H1 (cell line): Measurements from ENCODE around the gene CAMTA1.

ENCODE experiments used
- BCL11A ChIP-seq, 2 experiments: IDR thresholded peaks; one replicate each; pipeline ENCODE4 v1.6.1; 2011; ENCODE audit warnings: low read depth in 2 of 2, low read length in 2 of 2, mild to moderate bottlenecking in 2 of 2
- CREB1 ChIP-seq: IDR thresholded peaks from 2 replicates; pipeline ENCODE4 v1.6.1; 2012; ENCODE audit warnings: inconsistent platforms
- EGR1 ChIP-seq: IDR thresholded peaks from 2 replicates; pipeline ENCODE4 v1.6.1; 2011; ENCODE audit warnings: low read depth, low read length, borderline replicate concordance
- EP300 ChIP-seq, 2 experiments: IDR thresholded peaks; 1 replicate in 1 of 2; 2 replicates in 1 of 2; pipeline ENCODE4 v1.6.1; 2011 to 2012; ENCODE audit warnings: low read depth in 2 of 2, low read length in 2 of 2, mild to moderate bottlenecking in 2 of 2, borderline replicate concordance in 1 of 2, inconsistent platforms in 1 of 2, moderate library complexity in 1 of 2
- KDM1A ChIP-seq: fragments of 200-600, 300-600 bp; sonication (generic); IDR thresholded peaks from 2 replicates; pipeline ENCODE4 v1.7.1; 2016; ENCODE audit warnings: mild to moderate bottlenecking, low read length, borderline replicate concordance
- PHF8 ChIP-seq: fragments of 200-600 bp; sonication (generic); conservative IDR thresholded peaks from 2 replicates; pipeline ENCODE4 v1.7.1; 2012; ENCODE audit warnings: low read depth, mild to moderate bottlenecking, inconsistent platforms, low read length, moderate library complexity
- SIN3A ChIP-seq, 2 experiments: IDR thresholded peaks in 1 of 2; conservative IDR thresholded peaks in 1 of 2; 2 replicates each; pipeline ENCODE4 v1.6.1; 2011 to 2012; ENCODE audit warnings: low read length in 2 of 2, improper control_type of control experiment in 1 of 2, low read depth in 1 of 2, mild to moderate bottlenecking in 1 of 2
- TEAD4 ChIP-seq: IDR thresholded peaks from 2 replicates; pipeline ENCODE4 v1.6.1; 2012; ENCODE audit warnings: low read depth, low read length, inconsistent platforms, mixed read lengths
- TF ChIP-seq, protein P1 (sequence below), 3 experiments: IDR thresholded peaks; 1 replicate in 2 of 3; 2 replicates in 1 of 3; pipeline versions ENCODE4 v1.5.1 to v1.6.1; 2011; ENCODE audit warnings: low read length in 3 of 3, mild to moderate bottlenecking in 3 of 3, inconsistent platforms in 2 of 3, low read depth in 1 of 3, moderate library complexity in 1 of 3; ENCODE audit not compliant: insufficient read depth in 1 of 3; ENCODE audit errors: control extremely low read depth in 1 of 3

DNA sequence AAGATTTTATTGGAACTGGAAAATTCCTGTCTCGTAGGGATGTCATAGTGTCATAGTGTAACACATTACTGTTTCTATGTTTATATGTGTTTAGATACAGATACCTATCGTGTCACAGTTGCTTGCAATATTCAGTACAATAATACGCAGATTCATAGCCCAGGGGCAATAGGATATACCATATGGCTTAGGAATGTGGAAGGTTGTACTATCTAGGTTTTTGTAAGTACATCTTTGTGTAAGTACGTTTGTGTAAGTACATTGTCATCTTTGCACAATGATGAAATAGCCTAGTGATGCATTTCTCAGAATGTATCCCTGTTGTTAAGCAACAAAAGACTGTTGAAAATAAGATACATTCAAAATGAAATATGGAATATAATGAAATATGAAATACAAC, 68.9 kb downstream of the CAMTA1 start:
- no peak for TF ChIP-seq EP300 (IDR thresholded peaks at IDR 0.05; ENCODE audit: borderline replicate concordance in 1 of 2, low read depth in 2 of 2, low read length in 2 of 2)
- TF ChIP-seq, protein P1, sequence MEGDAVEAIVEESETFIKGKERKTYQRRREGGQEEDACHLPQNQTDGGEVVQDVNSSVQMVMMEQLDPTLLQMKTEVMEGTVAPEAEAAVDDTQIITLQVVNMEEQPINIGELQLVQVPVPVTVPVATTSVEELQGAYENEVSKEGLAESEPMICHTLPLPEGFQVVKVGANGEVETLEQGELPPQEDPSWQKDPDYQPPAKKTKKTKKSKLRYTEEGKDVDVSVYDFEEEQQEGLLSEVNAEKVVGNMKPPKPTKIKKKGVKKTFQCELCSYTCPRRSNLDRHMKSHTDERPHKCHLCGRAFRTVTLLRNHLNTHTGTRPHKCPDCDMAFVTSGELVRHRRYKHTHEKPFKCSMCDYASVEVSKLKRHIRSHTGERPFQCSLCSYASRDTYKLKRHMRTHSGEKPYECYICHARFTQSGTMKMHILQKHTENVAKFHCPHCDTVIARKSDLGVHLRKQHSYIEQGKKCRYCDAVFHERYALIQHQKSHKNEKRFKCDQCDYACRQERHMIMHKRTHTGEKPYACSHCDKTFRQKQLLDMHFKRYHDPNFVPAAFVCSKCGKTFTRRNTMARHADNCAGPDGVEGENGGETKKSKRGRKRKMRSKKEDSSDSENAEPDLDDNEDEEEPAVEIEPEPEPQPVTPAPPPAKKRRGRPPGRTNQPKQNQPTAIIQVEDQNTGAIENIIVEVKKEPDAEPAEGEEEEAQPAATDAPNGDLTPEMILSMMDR (IDR thresholded peaks at IDR 0.05; ENCODE audit: control extremely low read depth in 1 of 3, insufficient read depth in 1 of 3, low read depth in 1 of 3, low read length in 3 of 3) = no peak
- no peak for TF ChIP-seq PHF8
- no peak for TF ChIP-seq TEAD4
- no peak for TF ChIP-seq BCL11A (IDR thresholded peaks at IDR 0.05; ENCODE audit: low read depth in 2 of 2, low read length in 2 of 2)
- TF ChIP-seq CREB1 = no peak
- no peak for TF ChIP-seq KDM1A
- no peak for TF ChIP-seq EGR1
- TF ChIP-seq SIN3A (conservative IDR thresholded peaks at IDR 0.05 in 1 of 2, IDR thresholded peaks at IDR 0.05 in 1 of 2; ENCODE audit: low read depth in 1 of 2, low read length in 2 of 2) = no peak
